Erythroblast (primary cell): Measurements from ENCODE around the gene ADGRV1.

Experiments
- GATA1 ChIP-seq: IDR thresholded peaks from 2 replicates; pipeline ENCODE4 v1.6.1; 2011; ENCODE audit warnings: low read depth, mild to moderate bottlenecking, control low read depth, low read length, moderate library complexity
- POLR2A ChIP-seq: IDR thresholded peaks from 2 replicates; pipeline ENCODE4 v1.6.1; 2011; ENCODE audit warnings: mild to moderate bottlenecking, low read length

GRCh38 chr5:91016322-91016721, 457.7 kb downstream of the ADGRV1 start:
- TF ChIP-seq POLR2A, result no peak
- no peak for TF ChIP-seq GATA1
